Measurements from ENCODE around the gene PCDHB5.
"Not testable (repeated sequence)": the region's sequence is repeated elsewhere in the genome, so short reads cannot be mapped to it uniquely, and the experiment has no call there.

Gene PCDHB5

GRCh38 chr5:141135030-141135717 lies at the start of gene PCDHB5:
Gene PCDHB5, plus strand, starts transcription at chr5:141135206. Its CDS starts 229 bp downstream, at chr5:141135435.
- DNase-seq, result no peak

GRCh38 chr5:141094481-141095262 lies 40.3 kb upstream of the PCDHB5 start, which contains the start of gene PCDHB2:
Gene PCDHB2, plus strand, starts transcription at chr5:141094615. Its CDS starts 176 bp downstream, at chr5:141094791.
- peak; percentile 71 for DNase-seq

- no peak for DNase-seq
Measured at GRCh38 chr5:141095263-141095641, 39.8 kb upstream of the PCDHB5 start.

GRCh38 chr5:141096181-141096580 lies 38.8 kb upstream of the PCDHB5 start:
- not testable (repeated sequence) for DNase-seq

GRCh38 chr5:141096586-141096985 lies 38.4 kb upstream of the PCDHB5 start:
- not testable (repeated sequence) for DNase-seq

GRCh38 chr5:141100243-141100805 lies 34.7 kb upstream of the PCDHB5 start, which contains the start of gene PCDHB3:
Gene PCDHB3, plus strand, starts transcription at chr5:141100473. Its CDS starts 177 bp downstream, at chr5:141100650.
- no peak for DNase-seq

- no peak for DNase-seq
Measured at GRCh38 chr5:141101059-141101458, 33.9 kb upstream of the PCDHB5 start.

GRCh38 chr5:141102070-141102469 lies 32.9 kb upstream of the PCDHB5 start:
- DNase-seq, result not testable (repeated sequence)

GRCh38 chr5:141102471-141102870 lies 32.5 kb upstream of the PCDHB5 start:
- DNase-seq, result not testable (repeated sequence)

- no peak for DNase-seq
Measured at GRCh38 chr5:141105350-141105749, 29.7 kb upstream of the PCDHB5 start.

GRCh38 chr5:141119250-141119649 lies 15.8 kb upstream of the PCDHB5 start:
- no peak for DNase-seq

GRCh38 chr5:141121563-141121962 lies 13.4 kb upstream of the PCDHB5 start, which contains the start of gene PCDHB4:
Gene PCDHB4, plus strand, starts transcription at chr5:141121818. Its CDS starts 181 bp downstream, at chr5:141121999.
- no peak for DNase-seq

- DNase-seq, result no peak
Measured at GRCh38 chr5:141121985-141122384, 13.0 kb upstream of the PCDHB5 start.

GRCh38 chr5:141123396-141124135 lies 11.4 kb upstream of the PCDHB5 start:
- DNase-seq, result not testable (repeated sequence)

GRCh38 chr5:141127305-141127704 lies 7.7 kb upstream of the PCDHB5 start:
- no peak for DNase-seq

GRCh38 chr5:141135718-141136266 lies 786 bp downstream of the PCDHB5 start:
- DNase-seq, result no peak

- DNase-seq, result not testable (repeated sequence)
Measured at GRCh38 chr5:141137346-141137745, 2.3 kb downstream of the PCDHB5 start.

- DNase-seq, result no peak
Measured at GRCh38 chr5:141149812-141150211, 14.8 kb downstream of the PCDHB5 start, which contains the start of gene PCDHB6. Gene PCDHB6, plus strand, starts transcription at chr5:141150057. Its CDS starts 201 bp downstream, at chr5:141150258.

- DNase-seq, result no peak
Measured at GRCh38 chr5:141150224-141150992, 15.4 kb downstream of the PCDHB5 start.

- no peak for DNase-seq
Measured at GRCh38 chr5:141150993-141151325, 16.0 kb downstream of the PCDHB5 start.

GRCh38 chr5:141151632-141152031 lies 16.6 kb downstream of the PCDHB5 start:
- not testable (repeated sequence) for DNase-seq

- not testable (repeated sequence) for DNase-seq
Measured at GRCh38 chr5:141152096-141152495, 17.1 kb downstream of the PCDHB5 start.

Data from NCI-H2171 (cell line).